Neural progenitor cell (in vitro differentiated cells): ENCODE measurements around the gene LMF2. TPM values are rescaled to one million over a fixed set of nuclear protein-coding genes. Genes with fewer than 3 reads are reported as not detected.

Source experiments
- DNase-seq: peaks from one replicate; pipeline ENCODE4 v3.0.0-alpha.2; 2016; ENCODE audit warnings: low spot score
- H2AFZ ChIP-seq: fragments of 200-600 bp; sonication (generic); replicated peaks from 2 replicates; pipeline ENCODE4 v1.6.1; 2016; ENCODE audit warnings: antibody characterized with exemption
- H3F3A ChIP-seq: fragments of 200-600 bp; sonication (generic); 2 replicates; pipeline ENCODE4 v1.6.1; 2016; ENCODE audit warnings: antibody characterized with exemption, low read depth
- H3K27ac ChIP-seq: fragments of 200-600 bp; sonication (generic); 2 replicates; pipeline ENCODE4 v1.5.1; 2016; ENCODE audit warnings: mild to moderate bottlenecking
- H3K27me3 ChIP-seq: fragments of 200-600 bp; sonication (generic); 2 replicates; pipeline ENCODE4 v1.6.1; 2016; ENCODE audit warnings: mild to moderate bottlenecking, moderate library complexity
- H3K36me3 ChIP-seq: fragments of 200-600 bp; sonication (generic); 2 replicates; pipeline ENCODE4 v1.5.1; 2016
- H3K4me1 ChIP-seq: fragments of 200-600 bp; sonication (generic); 2 replicates; pipeline ENCODE4 v1.6.1; 2016; ENCODE audit warnings: mixed run types
- H3K4me2 ChIP-seq: fragments of 200-600 bp; sonication (generic); 2 replicates; pipeline ENCODE4 v1.6.1; 2016
- H3K4me3 ChIP-seq: fragments of 200-600 bp; sonication (generic); 2 replicates; pipeline ENCODE4 v1.5.1; 2016
- H3K79me2 ChIP-seq: fragments of 200-600 bp; sonication (generic); 2 replicates; pipeline ENCODE4 v1.6.1; 2016; ENCODE audit warnings: low read depth
- H3K9ac ChIP-seq: fragments of 200-600 bp; sonication (generic); 2 replicates; pipeline ENCODE4 v1.6.1; 2016
- H3K9me3 ChIP-seq: fragments of 200-600 bp; sonication (generic); 2 replicates; pipeline ENCODE4 v1.5.1; 2016; ENCODE audit warnings: low read depth
- H4K20me1 ChIP-seq: fragments of 200-600 bp; sonication (generic); 2 replicates; pipeline ENCODE4 v1.6.1; 2016; ENCODE audit warnings: low read depth
- H3K27ac Mint-ChIP-seq: 3 replicates; pipeline ENCODE4 v1.8.0; 2021; ENCODE audit warnings: mixed read lengths
- H3K27me3 Mint-ChIP-seq: 2 replicates; pipeline ENCODE4 v1.8.0; 2022; ENCODE audit warnings: low read depth, mild to moderate bottlenecking, inconsistent platforms, moderate library complexity, mixed read lengths; ENCODE audit not compliant: insufficient read depth
- H3K36me3 Mint-ChIP-seq: 3 replicates; pipeline ENCODE4 v1.8.0; 2021; ENCODE audit warnings: mixed read lengths
- H3K4me1 Mint-ChIP-seq: 3 replicates; pipeline ENCODE4 v1.8.0; 2021; ENCODE audit warnings: mixed read lengths
- H3K4me3 Mint-ChIP-seq: 3 replicates; pipeline ENCODE4 v1.8.0; 2021; ENCODE audit warnings: mild to moderate bottlenecking, moderate library complexity, mixed read lengths
- H3K9me3 Mint-ChIP-seq: 3 replicates; pipeline ENCODE4 v1.8.0; 2020; ENCODE audit warnings: mixed read lengths
- CTCF ChIP-seq: fragments of 200-600 bp; sonication (generic); IDR thresholded peaks from 2 replicates; pipeline ENCODE4 v1.5.1; 2017; ENCODE audit warnings: antibody characterized with exemption, mild to moderate bottlenecking
- EZH2 ChIP-seq: fragments of 200-600 bp; sonication (generic); IDR thresholded peaks from 2 replicates; pipeline ENCODE4 v1.6.1; 2017; ENCODE audit warnings: antibody characterized with exemption, mild to moderate bottlenecking, moderate library complexity
- EZH2phosphoT487 ChIP-seq: fragments of 200-600 bp; sonication (generic); IDR thresholded peaks from 2 replicates; pipeline ENCODE4 v1.6.1; 2017; ENCODE audit warnings: antibody characterized with exemption
- total RNA-seq: library from RNA; depleted of rRNA; stranded (reverse); fragments of >200 nt; gene quantifications from 2 replicates; pipeline ENCODE4 v1.2.3, GENCODE V29; 2015; ENCODE audit warnings: low replicate concordance

Gene LMF2
- total RNA-seq, 1 donor from 2014 or later, result 7.1 TPM

DNA sequence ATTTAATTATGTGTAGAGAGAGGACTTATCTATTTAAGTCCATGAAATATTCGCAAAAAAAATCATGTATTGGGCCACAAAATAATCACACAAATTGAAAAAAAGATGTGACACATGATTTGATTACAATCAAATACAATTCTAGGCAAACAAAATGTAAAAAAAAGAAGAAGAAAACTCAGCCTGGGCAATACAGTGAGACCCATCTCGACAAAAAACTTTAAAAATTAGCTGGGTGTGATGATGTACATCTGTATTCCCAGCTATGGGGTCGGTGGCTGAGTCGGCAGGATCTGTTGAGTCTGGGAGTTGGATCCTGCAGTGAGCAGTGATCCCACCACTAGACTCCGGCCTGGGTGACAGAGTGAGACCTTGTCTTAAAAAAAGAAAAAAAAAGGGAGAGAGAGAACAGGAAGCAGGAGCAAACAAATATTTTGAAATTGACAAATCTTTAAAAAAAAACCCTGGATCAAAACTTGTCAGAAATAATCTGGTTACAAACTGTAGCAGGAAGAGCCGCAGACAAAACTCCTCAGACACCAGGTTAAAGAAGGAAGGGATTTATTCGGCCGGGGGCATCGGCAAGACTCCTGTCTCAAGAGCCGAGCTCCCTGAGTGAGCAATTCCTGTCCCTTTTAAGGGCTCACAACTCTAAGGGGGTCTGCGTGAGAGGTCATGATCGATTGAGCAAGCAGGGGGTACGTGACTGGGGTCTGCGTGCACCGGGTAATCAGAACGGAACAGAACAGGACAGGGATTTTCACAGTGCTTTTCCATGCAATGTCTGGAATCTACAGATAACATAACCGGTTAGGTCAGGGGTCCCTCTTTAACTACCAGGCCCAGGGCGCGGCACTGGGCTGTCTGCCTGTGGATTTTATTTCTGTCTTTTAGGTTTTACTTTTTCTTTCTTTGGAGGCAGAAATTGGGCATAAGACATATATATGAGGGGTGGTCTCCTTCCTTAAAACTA is 25.6 kb upstream of the LMF2 start:
- Histone ChIP-seq H3K4me3 (peak overlapping the region; percentile 66), H3F3A (peaks cover 39% of the 10 kb centered on the region), H3K9me3 (no peaks in the 10 kb centered on the region), H4K20me1 (peaks cover 31% of the 10 kb centered on the region), H3K36me3 (no peaks in the 10 kb centered on the region), H3K4me2 (peak overlapping the region; percentile 91), H3K27ac (no peak overlapping the region), H3K79me2 (no peaks in the 10 kb centered on the region), H3K27me3 (peaks cover 62% of the 10 kb centered on the region), H3K9ac (no peak overlapping the region), H3K4me1 (peaks cover 17% of the 10 kb centered on the region), H2AFZ (no peak overlapping the region)
- H3K4me1 Mint-ChIP-seq, result peaks cover 25% of the 10 kb centered on the region
- H3K36me3 Mint-ChIP-seq, result no peaks in the 10 kb centered on the region
- peak overlapping the region; percentile 83 for H3K4me3 Mint-ChIP-seq
- peaks cover 46% of the 10 kb centered on the region for H3K27me3 Mint-ChIP-seq
- H3K27ac Mint-ChIP-seq, result peak overlapping the region; percentile 18
- peaks cover 2% of the 10 kb centered on the region for H3K9me3 Mint-ChIP-seq
- no peak for TF ChIP-seq EZH2
- TF ChIP-seq CTCF, result no peak
- no peak for TF ChIP-seq EZH2phosphoT487
- DNase-seq, result no peak

DNA sequence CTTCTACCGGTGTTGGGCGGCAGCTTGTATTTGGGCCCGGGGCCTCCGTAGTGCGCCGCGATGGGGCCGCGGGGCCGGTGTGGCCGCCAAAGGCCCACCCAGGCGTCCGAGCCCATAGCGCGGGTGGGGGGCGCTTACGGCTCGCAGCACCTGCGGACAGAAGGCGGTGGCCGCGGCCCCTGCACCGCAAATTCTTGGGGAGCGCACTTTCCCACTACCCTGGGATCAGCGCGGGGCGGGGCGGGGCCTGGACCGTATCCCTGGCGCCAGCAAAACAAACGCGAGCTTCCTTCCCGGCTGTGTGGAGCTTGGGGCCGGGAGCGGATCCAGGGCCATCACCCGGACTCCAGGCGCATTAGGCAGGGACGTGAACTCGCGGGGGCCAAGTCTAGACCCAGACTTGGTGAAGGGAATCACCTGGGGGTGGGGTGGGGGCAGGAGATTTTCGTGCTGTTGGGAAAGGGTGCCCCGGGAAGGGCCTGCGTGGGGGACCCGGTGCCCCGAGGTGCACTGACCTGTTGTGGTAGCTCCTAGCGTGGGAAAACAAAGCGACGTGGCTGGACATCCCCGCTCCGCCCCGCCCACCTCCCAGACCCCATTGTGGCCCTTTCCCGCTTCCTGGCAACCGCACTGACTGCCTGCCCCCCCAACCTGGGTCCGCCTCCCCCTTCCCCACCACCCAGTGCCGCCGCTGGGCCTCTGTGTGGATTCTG is 24.6 kb upstream of the LMF2 start:
- Histone ChIP-seq H3K27me3 (peaks cover 72% of the 10 kb centered on the region), H3K79me2 (no peaks in the 10 kb centered on the region), H3K4me1 (peaks cover 17% of the 10 kb centered on the region), H3K9me3 (no peaks in the 10 kb centered on the region), H3K9ac (no peak overlapping the region), H2AFZ (peak overlapping the region; percentile 73), H3F3A (peaks cover 44% of the 10 kb centered on the region), H3K4me2 (peak overlapping the region; percentile 91), H3K4me3 (peak overlapping the region; percentile 66), H4K20me1 (peaks cover 40% of the 10 kb centered on the region), H3K27ac (no peak overlapping the region), H3K36me3 (no peaks in the 10 kb centered on the region)
- Mint-ChIP-seq H3K4me3 (peak overlapping the region; percentile 83), H3K27ac (peak overlapping the region; percentile 18), H3K36me3 (no peaks in the 10 kb centered on the region), H3K9me3 (peaks cover 2% of the 10 kb centered on the region), H3K4me1 (peaks cover 27% of the 10 kb centered on the region), H3K27me3 (peaks cover 50% of the 10 kb centered on the region)
- TF ChIP-seq CTCF (no peak), EZH2phosphoT487 (peak; percentile 21), EZH2 (peak; percentile 68)
- DNase-seq, result peak; percentile 76

DNA sequence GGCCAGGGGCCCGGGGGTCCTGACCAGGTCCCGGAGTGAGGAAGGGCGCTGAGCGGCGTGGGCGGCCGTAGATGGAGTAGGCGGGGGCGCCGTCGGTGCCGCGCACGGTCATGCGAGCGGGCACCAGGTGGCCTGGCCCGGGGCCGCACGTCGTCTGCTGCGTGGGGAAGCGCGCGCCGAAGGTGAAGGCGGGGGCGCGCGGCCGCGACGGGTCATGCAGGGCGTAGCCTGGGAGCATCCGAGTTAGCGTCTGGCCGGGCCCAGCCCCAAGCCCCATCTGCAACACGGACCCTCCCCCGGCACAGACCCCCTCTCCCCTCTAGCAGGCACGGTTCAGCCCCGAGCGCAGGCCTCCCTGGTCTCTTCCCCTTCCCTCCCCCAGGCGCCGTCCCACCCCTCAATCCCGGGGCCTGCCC is 24.1 kb upstream of the LMF2 start:
- Histone ChIP-seq H4K20me1 (peaks cover 45% of the 10 kb centered on the region), H3K4me2 (peak overlapping the region; percentile 91), H3F3A (peaks cover 47% of the 10 kb centered on the region), H3K4me3 (peak overlapping the region; percentile 66), H3K4me1 (peaks cover 20% of the 10 kb centered on the region), H3K9me3 (no peaks in the 10 kb centered on the region), H2AFZ (peak overlapping the region; percentile 73), H3K79me2 (no peaks in the 10 kb centered on the region), H3K36me3 (no peaks in the 10 kb centered on the region), H3K9ac (no peak overlapping the region), H3K27me3 (peaks cover 78% of the 10 kb centered on the region), H3K27ac (no peak overlapping the region)
- no peaks in the 10 kb centered on the region for H3K36me3 Mint-ChIP-seq
- peak overlapping the region; percentile 80 for H3K4me3 Mint-ChIP-seq
- no peak overlapping the region for H3K27ac Mint-ChIP-seq
- H3K27me3 Mint-ChIP-seq, result peaks cover 55% of the 10 kb centered on the region
- H3K4me1 Mint-ChIP-seq, result peaks cover 29% of the 10 kb centered on the region
- TF ChIP-seq EZH2phosphoT487 (no peak), EZH2 (peak; percentile 63), CTCF (no peak)
- H3K9me3 Mint-ChIP-seq, result peaks cover 2% of the 10 kb centered on the region
- DNase-seq, result no peak
